ENCODE data around the gene CDH2.

CDH2 gene

DNA sequence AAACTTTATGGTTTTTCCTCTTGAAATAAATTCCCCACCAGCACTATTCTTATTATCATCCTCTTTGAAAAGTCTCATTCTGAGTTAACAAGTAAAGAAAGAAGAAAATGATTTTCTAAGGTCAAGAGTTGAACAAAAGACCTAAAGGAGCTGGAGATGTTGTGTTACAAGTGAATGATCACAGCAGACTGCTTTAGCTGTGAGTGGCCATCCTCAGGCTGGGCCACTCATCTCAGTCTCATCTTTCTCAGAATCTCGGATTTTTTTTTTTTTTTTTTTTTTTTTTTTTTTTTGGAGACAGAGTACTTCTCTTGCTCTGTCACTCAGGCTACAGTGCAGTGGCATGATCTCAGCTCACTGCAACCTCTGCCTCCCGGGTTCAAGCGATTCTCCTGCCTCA is 133.3 kb downstream of the CDH2 start:
- DNase-seq (ENCODE audit: low read depth) = no peak

DNA sequence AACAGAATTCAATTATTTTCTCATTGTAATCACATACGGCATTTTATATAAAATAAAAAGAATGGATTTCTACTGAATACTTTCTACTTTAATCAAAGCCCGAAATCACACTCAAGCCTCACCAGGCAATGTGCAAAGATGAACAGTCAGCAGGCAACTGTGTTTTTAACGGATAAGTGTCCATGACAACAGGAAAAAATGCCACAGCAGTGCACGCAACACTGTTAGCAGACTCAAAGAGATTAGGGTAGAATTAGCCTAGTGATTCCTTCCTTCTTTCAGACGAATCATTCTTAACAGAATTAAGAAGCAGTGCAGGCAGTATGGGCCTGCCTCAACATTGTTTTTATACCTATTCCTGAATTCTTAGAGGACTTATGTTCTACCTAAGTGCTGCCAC is 135.6 kb downstream of the CDH2 start:
- no peak for DNase-seq (ENCODE audit: low read depth)

DNA sequence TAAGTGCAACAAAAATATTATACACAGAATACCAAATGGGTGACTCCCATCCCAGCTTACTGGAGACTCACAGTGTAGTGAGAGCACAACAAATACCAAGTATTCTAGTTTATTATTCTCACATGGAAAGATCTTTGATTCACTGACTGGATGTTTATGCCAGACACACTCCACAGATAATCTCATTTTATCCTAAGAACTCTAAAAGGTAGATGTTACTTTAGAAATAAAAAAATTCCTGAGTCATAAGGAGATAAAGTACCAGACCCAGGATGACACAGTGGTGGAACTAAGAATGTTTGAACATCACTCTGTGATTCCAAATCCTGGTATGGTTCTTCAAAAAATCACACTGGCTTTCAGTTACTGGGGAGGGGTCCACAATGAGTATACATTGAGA is 136.2 kb downstream of the CDH2 start:
- DNase-seq (ENCODE audit: low read depth) = no peak

DNA sequence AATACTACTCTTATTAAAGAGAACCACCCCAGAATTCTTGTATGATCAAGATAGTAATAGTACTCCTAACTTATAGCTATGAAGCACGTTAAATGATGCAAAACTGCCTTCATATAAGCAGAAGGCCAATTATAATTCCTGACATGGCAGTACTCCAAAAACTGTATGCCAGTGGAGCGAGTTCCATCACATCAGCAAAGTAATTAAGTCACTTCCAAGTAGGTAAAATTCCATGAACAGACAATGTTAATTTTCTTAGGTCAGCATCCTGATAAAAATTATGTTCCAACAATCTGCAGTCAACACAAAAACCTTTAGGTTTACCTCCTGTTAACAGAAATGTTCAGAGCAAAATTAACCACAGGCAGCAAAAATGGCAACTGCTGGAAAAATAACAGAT is 136.7 kb downstream of the CDH2 start:
- DNase-seq (ENCODE audit: low read depth) = no peak

DNA sequence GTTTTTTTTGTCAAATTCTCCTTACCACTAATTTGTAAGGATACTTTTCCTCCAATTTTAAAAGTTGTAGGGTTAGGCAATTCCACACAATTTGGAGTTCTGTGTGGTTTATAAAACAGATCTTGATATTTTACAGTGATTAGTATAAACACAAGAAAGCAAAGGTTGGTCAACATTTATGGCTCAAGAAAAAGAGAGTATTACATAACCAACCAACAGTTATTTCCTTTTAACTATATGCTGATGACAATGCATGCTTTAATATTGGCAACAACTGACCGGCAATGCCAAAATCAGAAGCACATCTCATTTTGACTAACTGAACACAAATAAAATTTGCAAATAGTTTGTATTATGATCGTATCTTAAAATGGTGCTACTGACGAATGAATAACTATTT is 137.2 kb downstream of the CDH2 start:
- no peak for DNase-seq (ENCODE audit: low read depth)

DNA sequence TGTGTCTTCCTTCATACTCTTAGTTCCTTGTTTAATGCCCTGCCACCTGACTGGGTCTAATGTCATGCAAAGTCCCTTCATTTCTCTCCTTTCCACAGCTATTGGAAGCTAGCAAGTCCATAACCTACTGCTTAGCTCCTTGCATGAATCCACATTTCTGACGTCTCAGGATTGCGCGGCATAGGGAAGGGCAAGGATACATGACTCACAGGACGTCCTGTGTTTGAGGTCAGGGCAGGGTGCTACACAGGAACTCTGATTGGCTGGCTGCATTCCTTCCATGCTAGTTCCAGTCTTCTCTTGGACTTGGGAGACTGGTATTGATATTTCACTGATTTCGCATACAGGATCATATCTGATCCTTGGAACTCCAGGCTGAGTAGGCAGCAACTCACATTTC is 137.9 kb downstream of the CDH2 start:
- no peak for DNase-seq (ENCODE audit: low read depth)

DNA sequence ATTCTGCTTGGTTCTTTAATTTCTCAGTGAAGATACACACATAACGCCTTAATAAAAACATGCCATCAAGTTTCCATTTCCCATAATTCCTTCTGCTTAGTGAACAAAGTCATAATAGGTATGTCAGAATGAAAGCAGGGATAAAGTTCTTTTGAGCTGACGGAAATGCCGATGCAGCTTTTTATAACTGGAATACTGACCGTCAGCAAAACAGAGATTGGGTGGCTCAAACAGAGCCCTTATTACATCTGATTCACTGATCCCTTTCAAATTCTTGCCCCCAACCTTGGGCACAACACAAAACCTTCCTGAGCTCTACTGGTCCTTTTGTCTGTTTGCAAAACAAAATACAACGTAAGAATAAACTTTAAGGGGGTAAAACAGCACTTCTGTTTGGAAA is 140.4 kb downstream of the CDH2 start:
- no peak for DNase-seq (ENCODE audit: low read depth)

DNA sequence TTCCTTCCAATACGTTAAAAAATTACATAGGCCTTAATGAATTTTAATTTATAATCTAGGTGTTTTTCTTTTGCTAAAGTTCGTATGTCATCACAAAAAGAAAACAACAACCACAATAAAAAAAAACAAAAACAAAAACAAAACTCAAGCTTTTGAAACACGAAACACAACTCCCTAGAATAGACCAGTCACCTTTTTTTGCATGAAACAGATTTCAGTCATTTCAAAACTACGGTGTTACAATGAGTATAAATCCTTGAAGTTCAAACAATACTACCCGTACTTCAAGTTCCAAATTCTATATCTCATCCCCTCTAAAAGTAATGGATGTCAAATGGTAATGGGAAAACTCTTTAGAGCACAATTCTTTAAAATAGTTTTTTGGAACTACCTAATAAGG is 142.4 kb downstream of the CDH2 start:
- DNase-seq (ENCODE audit: low read depth) = no peak

DNA sequence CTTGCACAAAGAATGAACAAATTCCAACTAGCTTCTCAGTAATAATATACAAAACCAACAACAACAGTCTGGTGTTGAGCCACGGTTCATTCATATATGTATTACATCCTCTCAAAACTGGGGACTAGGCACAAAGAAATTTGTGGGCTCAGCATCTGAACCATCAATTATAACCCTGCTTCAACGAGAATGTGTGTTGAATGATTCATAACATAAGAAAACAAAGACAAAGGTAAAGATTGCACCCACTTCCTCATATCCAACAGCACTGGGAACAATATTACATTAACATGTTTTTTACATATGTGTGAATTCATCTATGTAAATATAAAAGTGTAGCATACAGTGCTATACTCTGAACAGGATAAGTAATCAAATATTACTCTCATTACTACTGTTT is 144.8 kb downstream of the CDH2 start:
- DNase-seq (ENCODE audit: low read depth) = no peak

DNA sequence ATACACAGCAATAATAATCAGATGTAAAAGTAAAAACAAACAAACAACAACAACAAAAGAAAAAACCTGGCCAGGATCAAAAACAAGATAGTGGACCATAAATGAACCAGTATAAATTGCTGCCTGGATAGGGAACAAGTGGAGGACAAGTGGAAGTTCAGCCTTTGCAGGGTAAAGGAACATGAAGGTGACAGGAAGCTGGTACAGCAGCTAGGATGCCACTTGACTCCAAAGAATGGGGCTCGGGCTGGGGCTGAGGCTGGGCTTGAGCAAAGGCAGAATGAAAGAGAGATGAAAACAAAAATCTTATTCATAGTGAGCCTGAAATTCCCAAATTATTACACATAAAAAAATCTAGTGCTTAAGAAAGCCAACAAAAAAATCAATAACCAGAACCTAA is 146.5 kb downstream of the CDH2 start:
- no peak for DNase-seq (ENCODE audit: low read depth)

DNA sequence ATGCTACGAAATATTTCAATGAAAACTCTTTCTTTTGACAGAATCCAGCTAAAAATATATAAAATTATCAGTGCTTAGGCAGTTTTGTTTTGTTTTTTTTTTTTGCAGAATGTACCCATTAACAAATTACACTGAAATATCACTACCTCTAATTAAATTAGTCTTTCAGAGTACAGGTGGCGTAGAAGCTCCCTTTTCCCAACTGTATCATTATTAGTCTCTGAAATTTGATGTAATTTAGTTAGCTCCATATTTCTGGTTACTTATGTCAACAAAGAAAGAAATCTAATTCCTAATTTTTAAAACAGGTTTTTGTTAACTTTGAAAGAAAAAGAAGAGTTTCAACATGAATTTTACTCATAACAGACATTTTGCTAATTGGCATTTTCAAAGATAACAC is 149.2 kb downstream of the CDH2 start:
- no peak for DNase-seq (ENCODE audit: low read depth)

DNA sequence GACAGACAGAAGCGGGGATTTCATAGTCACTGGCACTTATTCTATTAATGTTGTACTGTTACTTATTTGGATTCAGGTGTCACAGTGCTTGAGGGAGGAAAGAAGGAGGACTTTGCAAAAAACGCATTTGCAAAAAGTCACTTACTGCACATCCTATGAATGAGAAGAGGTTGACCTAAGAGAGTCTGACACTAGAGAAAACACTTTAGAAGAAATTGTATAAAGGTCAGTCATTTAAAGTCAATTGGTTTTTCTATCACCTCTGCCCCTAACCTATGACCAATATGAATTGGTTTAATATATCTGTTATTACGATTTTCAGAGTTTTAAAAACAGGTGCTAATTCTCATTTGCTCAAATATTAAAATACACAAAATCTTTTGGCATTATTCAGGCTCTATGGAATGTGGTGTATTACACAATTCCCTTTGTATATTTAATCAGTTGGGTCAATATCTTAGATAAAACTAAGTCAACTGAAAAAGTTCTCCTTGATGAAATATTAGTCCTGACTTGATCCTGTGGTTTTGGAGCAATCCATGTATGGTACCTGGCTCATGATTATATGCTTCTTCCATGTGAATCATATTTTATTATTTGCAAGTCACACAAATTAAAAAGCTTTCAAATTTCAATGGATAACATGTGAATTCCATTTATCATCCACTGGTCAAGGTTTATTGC is 157.4 kb downstream of the CDH2 start:
- DNase-seq (ENCODE audit: low read depth) = no peak

DNA sequence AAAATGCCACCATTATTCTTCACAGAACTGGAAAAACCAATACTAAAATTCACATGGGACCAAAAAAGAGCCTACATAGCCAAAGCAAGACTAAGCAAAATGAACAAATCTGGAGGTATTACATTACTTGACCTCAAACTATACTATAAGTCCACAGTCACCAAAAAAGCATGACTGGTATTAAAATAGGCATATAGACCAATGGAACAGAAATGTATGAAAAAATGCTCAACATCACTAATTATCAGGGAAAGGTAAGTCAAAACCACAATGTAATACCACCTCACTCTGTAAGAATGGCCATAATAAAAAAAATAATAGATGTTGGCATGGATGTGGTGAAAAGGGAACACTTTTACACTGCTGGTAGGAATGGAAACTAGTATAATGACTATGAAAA is 158.6 kb downstream of the CDH2 start:
- DNase-seq (ENCODE audit: low read depth) = no peak

DNA sequence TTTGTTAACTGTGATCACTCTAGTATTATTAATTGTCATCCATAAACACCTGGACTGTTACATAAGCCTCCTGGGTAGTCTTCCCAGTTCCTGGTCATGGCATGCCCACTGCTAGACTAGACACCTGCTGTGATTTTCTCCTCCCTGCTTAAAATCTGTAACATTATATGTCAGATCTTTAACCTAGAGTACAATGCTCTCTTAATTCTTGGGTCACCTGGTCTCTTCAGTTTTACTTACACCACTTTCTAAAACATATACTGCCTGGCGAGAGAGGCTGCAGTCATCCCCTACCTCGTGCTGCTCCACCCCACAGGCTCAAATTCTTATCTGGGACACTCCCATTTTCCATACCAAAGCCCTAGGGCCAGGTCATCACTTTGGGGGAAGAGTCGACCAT is 161.3 kb downstream of the CDH2 start:
- no peak for DNase-seq (ENCODE audit: low read depth)

DNA sequence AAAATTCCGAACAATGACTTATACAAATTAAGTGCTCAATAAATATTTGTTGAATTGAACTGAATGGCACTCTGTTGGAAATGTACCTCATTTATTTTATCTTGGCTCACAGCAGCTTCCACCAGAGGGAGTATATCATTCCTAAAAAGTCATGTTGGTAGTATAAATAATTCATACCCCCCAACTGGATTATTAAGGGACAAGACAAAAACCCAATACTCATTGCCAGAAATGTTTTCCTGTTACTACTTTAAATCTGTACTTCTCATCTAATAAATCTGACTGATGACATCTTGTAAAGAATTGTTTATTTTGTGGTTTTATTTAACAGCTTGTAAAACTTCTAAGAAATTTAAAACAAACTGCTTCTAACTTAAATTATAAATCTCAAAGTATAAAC is 163.9 kb downstream of the CDH2 start:
- no peak for DNase-seq (ENCODE audit: low read depth)

DNA sequence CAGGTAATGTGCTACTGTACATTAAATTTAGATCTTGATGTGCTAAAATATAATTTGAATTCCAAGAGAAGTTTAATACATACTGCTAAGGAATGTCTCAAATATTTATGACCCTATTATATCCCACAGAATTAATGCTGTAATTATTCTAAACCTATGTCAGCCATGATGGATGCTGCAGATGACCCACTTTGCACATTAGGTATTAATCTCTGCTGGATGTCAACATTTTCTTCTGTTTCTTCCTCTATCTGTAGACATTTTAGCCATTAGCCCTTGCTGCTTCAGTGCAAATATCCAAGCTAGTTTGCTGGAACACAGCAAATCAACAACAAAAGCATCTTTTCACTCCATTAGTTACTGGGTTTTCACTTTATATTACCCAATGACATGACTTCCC is 164.6 kb downstream of the CDH2 start:
- no peak for DNase-seq (ENCODE audit: low read depth)

DNA sequence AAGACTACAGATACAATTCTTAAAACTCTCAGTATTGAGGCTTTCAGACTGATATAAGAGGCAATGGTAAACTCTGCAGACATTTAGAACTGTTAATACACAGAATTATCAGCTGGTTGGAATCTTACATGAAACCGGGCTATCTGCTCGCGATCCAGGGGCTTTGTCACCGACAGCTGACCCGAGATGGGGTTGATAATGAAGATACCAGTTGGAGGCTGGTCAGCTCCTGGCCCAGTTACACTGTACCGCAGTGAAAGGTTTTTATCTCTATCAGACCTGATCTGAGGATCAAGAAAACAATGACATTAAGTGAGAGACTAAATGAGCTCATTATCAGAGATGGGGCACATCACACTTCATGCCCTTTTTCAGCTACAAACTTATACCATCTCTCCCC is 167.3 kb downstream of the CDH2 start:
- no peak for DNase-seq (ENCODE audit: low read depth)

DNA sequence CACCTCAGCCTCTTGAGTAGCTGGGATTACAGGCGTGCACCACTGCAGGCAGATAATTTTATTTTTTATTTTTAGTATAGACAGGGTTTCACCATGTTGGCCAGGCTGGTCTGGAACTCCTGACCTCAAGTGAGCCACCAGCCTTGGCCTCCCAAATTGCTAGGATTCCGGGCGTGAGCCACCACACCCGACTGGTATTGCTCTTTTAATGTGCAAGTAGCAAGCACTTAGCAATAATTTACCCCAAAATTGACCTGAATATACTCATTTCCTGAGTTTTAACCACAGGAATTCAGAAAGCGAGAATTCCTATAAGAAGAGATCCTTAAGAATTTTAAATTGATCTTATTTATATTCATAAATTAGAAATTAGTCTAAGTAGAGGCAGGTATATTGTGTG is 169.1 kb downstream of the CDH2 start:
- DNase-seq (ENCODE audit: low read depth) = no peak

DNA sequence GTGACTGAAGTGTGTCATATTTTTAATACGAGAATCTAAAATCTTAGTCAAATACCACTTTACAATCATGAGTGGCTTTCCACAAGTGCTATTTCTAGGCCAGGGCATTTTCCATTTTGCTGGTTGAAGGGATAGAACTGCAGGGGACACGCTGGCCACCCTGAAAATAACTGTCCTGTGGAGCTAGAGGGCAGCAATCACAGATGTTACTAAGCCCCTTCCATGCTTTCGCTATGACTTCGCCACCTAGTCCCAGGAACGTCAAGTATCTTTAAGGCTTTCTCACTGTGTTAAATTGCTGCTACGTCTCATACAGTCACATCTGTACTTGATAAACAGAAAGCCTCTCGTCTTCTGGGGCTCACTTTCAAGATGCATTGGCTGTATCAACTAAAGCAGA is 171.8 kb downstream of the CDH2 start:
- no peak for DNase-seq (ENCODE audit: low read depth)

DNA sequence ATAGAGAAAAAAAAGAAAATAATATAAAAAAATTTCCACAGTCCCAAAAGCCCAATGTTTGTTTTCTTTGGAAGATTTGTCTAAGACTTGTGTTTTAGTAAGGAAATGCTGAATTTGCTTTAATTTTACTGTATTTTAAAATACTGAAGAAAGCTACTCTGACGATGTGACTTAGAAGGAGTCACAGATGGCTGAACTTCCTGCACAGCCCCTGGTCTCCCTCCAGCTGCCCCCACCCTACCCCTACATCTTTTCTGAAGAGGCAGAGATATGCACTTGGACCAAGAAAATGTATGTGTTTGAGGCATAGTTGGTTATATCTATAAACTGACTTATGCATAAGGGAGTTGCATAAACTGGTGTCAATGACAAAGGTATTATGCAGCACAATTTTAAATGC is 172.3 kb downstream of the CDH2 start:
- no peak for DNase-seq (ENCODE audit: low read depth)

DNA sequence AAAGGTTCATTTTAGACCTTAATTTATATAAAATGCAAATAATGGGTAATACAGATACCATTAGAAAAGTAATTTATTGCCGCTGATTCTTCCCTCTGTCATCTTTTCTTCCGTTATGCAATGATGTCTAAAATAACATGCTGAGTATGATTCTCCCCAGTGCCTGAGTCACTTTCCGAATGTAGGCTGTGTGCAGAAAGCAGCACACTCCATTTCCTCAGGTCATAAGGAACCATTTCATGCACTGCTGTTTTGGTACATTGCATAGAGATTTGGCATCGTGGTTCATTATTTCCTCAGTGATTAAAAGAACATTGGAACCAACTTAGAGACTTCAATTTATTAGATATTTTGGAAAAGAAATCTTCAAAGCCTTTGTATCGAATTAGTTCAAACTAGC is 173.5 kb downstream of the CDH2 start:
- DNase-seq (ENCODE audit: low read depth) = no peak

DNA sequence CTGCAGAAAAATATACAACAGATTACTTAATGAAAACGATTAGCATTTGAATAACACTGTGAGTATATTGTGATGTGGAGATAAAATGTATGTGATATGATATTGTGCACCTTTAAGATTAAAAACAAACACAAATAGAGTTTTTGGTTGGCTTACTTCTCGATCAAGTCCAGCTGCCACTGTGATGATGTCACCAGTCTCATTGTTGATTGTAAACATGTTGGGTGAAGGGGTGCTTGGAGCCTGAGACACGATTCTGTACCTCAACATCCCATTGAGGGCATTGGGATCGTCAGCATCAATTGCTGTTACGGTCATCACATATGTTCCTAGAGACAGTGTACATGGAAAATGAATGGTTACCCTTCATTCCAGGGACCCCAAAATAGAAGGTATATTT is 174.1 kb downstream of the CDH2 start:
- DNase-seq (ENCODE audit: low read depth) = no peak

DNA sequence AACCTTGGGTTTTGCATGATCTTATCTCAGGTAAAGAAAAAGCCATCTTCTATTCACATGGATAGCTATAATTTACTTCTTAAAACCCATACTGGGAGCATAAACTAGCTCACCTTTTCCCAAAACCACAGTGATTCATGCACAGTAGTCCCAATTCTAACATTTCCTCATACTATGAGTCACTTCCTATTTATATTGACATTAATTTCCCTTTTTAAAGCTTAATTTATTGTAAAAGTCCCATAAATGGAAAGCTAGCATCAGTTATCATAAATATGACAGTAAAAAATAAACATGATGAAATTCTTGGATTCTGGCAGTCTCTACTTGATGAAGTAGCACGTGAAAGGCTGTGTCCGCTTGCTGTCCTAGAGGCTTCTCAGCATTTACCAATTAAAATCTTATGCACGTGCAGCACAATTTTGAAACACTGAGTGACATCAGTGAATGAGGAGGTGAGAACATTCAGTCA is 180.1 kb downstream of the CDH2 start:
- DNase-seq (ENCODE audit: low read depth) = no peak

DNA sequence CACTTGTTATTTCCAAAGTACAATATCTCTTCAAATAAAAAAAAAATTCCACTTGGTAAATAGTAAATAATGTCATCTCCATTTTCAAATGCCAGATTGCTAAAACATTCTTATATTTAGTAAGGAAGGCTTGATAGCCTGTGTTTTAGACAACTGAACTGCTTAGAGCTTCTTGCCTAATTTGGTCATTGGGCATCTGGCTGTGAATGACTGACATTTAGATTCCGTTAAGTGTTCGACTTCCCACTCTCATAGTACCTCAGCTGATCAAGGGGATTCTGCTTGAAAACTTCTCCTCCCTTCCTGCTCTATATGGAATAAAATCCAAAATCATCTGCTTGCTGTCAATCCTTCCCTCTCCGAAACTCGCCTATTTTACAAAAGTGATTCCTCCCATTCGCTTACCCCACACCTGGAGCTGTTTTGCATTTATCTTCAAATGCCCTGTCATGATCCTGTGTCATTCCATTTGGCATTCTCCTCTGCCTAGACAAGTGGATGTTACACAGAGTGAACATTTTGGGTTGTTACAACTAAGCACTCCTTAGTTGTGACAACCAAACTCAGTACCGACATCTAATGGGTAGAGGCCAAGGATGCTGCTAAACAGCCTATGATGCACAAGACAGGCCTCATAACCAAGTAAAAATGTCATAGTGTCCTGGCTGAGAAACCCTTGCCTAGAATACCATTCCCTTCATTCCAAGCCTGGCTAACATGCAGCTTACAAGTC is 181.0 kb downstream of the CDH2 start:
- DNase-seq (ENCODE audit: low read depth) = no peak

Data from T-helper 22 cell (primary cell).